Left ventricle myocardium inferior (tissue), 1 donor: ENCODE data around the gene HECW1. TPM values are rescaled to one million over a fixed set of nuclear protein-coding genes. Genes with fewer than 3 reads are reported as not detected.

Source experiments
- DNase-seq: peaks from one replicate; pipeline ENCODE4 v3.0.0-alpha.2; 2020
- H3K27ac ChIP-seq: fragments of 200-600 bp; replicated peaks from 2 replicates; pipeline ENCODE4 v1.8.0; 2021
- H3K27me3 ChIP-seq: fragments of 200-600 bp; 2 replicates; pipeline ENCODE4 v1.8.0; 2021; ENCODE audit warnings: low read depth
- H3K36me3 ChIP-seq: fragments of 200-600 bp; 2 replicates; pipeline ENCODE4 v1.8.0; 2021
- H3K4me1 ChIP-seq: fragments of 200-600 bp; 2 replicates; pipeline ENCODE4 v1.8.0; 2021
- H3K4me3 ChIP-seq: fragments of 200-600 bp; 2 replicates; pipeline ENCODE4 v1.8.0; 2021; ENCODE audit warnings: mild to moderate bottlenecking, moderate library complexity
- H3K9me3 ChIP-seq: fragments of 200-600 bp; replicated peaks from 2 replicates; pipeline ENCODE4 v1.8.0; 2021
- CTCF ChIP-seq: fragments of 200-600 bp; IDR thresholded peaks from 2 replicates; pipeline ENCODE4 v1.8.0; 2021; ENCODE audit warnings: antibody characterized with exemption, mild to moderate bottlenecking, borderline replicate concordance
- intact Hi-C: fragments of 100-400 bp; cut with micrococcal nuclease; formaldehyde crosslinking; loops from one replicate; pipeline ENCODE4 v1.11.0; 2022
- total RNA-seq: library from RNA; stranded (reverse); fragmentation: NEBNext Ultra II Directional; extraction: Animal tissue kit (Norgen Biotek cat#: 25700); gene quantifications from one replicate; pipeline ENCODE4 v1.2.1, GENCODE V29; 2021
- donor health status: DM: no; HTN: yes; CAD: no; lungs with severe emphysema.

The HECW1 gene
- total RNA-seq, 1 donor from 2014 or later: not detected

DNA sequence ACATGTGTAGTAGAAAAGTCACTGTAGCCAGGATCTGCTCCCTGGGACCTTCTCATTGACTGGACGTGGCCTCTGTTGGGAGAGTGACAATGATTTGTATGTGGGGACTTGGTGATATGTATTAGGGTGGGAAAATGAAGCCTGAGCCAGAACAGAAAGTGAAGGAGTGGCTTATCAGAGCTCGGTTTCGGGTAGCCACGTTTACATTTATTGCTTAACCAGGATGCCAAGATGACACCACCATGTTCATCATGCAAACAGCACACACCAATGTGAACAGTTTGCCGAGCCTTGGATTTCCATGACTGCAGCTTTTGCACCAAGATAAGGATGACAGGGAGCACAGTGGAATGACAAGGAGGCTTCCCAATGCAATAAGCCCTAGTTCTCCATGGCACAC is 357.7 kb downstream of the HECW1 start:
- intact Hi-C loops: no loop called here
- Histone ChIP-seq H3K27ac (no peak overlapping the region), H3K4me1 (no peaks in the 10 kb centered on the region), H3K36me3 (no peaks in the 10 kb centered on the region), H3K27me3 (peaks cover 11% of the 10 kb centered on the region), H3K9me3 (no peaks in the 10 kb centered on the region), H3K4me3 (no peak overlapping the region)
- no peak for TF ChIP-seq CTCF
- no peak for DNase-seq

DNA sequence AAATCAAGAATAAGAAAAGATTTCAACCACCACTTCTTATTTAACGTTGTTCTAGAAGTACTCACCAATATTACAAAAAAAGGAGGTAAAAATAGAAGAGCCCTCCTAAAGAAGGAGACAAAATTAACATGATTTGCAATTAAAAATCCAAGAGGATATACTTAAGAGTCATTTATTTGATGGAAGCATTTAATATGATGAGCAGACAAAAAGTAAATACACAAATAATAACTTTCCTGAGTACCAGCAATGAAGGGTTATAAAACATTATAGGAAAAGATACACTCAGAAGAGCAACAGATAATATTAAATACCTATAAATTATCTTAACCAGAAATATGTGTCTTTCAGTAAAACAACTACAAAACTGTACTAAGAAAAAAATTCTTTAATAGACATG is 363.5 kb downstream of the HECW1 start:
- no peak for DNase-seq
- Histone ChIP-seq H3K4me3 (no peak overlapping the region), H3K4me1 (no peaks in the 10 kb centered on the region), H3K36me3 (no peaks in the 10 kb centered on the region), H3K27ac (no peak overlapping the region), H3K9me3 (no peaks in the 10 kb centered on the region), H3K27me3 (no peaks in the 10 kb centered on the region)
- TF ChIP-seq CTCF: no peak
- intact Hi-C loops: no loop called here

- Histone ChIP-seq H3K36me3 (no peaks in the 10 kb centered on the region), H3K4me1 (no peaks in the 10 kb centered on the region), H3K9me3 (no peaks in the 10 kb centered on the region), H3K27me3 (no peaks in the 10 kb centered on the region), H3K4me3 (no peak overlapping the region), H3K27ac (no peak overlapping the region)
- intact Hi-C loops: no loop called here
- TF ChIP-seq CTCF: no peak
- no peak for DNase-seq
These were observed 364.4 kb downstream of the HECW1 start for GRCh38 chr7:43476896-43477295.

DNA sequence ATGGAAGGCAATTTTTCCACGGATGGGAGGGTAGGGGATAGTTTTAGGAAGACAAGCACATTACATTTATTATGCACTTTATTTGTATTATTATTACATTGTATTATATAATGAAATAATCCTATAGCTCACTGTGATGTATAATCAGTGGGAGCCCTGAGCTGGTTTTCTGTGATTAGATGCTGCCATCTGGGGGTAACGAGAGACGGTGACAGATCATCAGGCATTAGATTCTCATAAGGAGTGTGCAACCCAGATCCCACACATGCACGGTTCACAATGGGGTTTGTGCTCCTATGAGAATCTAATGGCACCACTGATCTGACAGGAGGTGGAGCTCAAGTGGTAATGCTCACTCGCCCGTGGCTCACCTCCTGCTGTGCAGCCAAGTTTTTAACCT is 366.6 kb downstream of the HECW1 start:
- Histone ChIP-seq H3K4me3 (no peak overlapping the region), H3K9me3 (no peaks in the 10 kb centered on the region), H3K4me1 (peaks cover 3% of the 10 kb centered on the region), H3K27me3 (no peaks in the 10 kb centered on the region), H3K27ac (no peak overlapping the region), H3K36me3 (no peaks in the 10 kb centered on the region)
- no peak for TF ChIP-seq CTCF
- no peak for DNase-seq
- intact Hi-C loops: no loop called here

DNA sequence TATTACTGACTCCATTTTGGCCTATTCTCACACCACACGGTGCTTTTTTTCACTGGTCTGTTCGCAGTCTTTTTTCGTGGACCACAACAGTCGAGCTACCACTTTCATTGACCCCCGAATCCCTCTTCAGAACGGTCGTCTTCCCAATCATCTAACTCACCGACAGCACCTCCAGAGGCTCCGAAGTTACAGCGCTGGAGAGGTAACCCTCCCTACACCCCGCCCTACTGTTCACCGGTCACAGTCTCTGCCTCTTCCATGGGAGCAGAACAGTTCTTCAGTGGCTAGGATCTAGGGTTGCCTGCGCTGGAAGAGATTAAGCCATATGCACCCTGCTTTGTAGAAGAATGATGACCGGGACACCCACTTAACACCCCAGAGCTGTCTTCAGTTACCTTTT is 367.1 kb downstream of the HECW1 start:
- H3K27ac ChIP-seq: no peak overlapping the region
- no peak for TF ChIP-seq CTCF
- peaks cover 6% of the 10 kb centered on the region for H3K4me1 ChIP-seq
- DNase-seq: no peak
- H3K9me3 ChIP-seq: no peaks in the 10 kb centered on the region
- H3K4me3 ChIP-seq: no peak overlapping the region
- intact Hi-C loops: no loop called here
- no peaks in the 10 kb centered on the region for H3K36me3 ChIP-seq
- H3K27me3 ChIP-seq: no peaks in the 10 kb centered on the region

DNA sequence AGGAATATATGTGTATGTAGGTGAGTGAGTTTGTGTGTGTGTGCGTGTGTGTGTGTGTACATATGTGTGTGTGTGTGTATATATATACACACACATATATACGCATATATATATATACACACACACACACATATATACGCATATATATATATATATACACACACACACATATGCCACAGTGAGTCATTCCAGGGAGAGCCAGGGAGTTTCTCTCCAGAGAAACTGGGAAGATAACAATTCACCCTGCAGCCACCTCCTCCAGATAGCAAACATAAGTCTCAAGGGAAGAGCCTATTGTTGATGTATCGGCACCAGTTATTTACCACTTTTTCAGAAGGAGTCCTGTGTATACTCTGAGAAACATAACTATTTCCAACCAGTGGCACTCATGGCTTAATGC is 368.1 kb downstream of the HECW1 start:
- no peak overlapping the region for H3K27ac ChIP-seq
- intact Hi-C loops: no loop called here
- no peak for TF ChIP-seq CTCF

More for the DNA sequence above, 368.1 kb downstream of the HECW1 start:
- DNase-seq: no peak
- H3K36me3 ChIP-seq: no peaks in the 10 kb centered on the region
- no peaks in the 10 kb centered on the region for H3K27me3 ChIP-seq
- H3K4me1 ChIP-seq: peaks cover 12% of the 10 kb centered on the region
- H3K9me3 ChIP-seq: no peaks in the 10 kb centered on the region
- no peak overlapping the region for H3K4me3 ChIP-seq
